BJ (cell line): ENCODE data around the gene TAS2R31. TPM values are rescaled to one million over a fixed set of nuclear protein-coding genes. Genes with fewer than 3 reads are reported as not detected.

Experiments used
- CTCF ChIA-PET: fragments of 350-600 bp; formaldehyde crosslinking; extraction: SDS; loops from one replicate; lab custom pipeline; 2021; ENCODE audit warnings: antibody characterized with exemption, inconsistent platforms; lab: Yijun Ruan, JAX
- POLR2A ChIA-PET: fragments of 300-600 bp; sonication (Branson Sonifier 250); formaldehyde crosslinking; extraction: SDS; loops from one replicate; lab custom pipeline; 2021; ENCODE audit warnings: antibody characterized with exemption; lab: Charles Lee
- DNase-seq: peaks from one replicate; pipeline ENCODE4 v3.0.0-alpha.2; 2011; ENCODE audit warnings: low read depth
- H3K27me3 ChIP-seq: 2 replicates; pipeline ENCODE4 v1.6.0; 2011; ENCODE audit warnings: low read length; ENCODE audit not compliant: control insufficient read depth, insufficient read depth
- H3K36me3 ChIP-seq: 2 replicates; pipeline ENCODE4 v1.5.1; 2011; ENCODE audit warnings: low read length; ENCODE audit not compliant: control insufficient read depth, insufficient read depth
- H3K4me3 ChIP-seq: 2 replicates; pipeline ENCODE4 v1.5.1; 2011; ENCODE audit warnings: low read depth, mild to moderate bottlenecking, control low read depth, low read length
- CTCF ChIP-seq: IDR thresholded peaks from 2 replicates; pipeline ENCODE4 v1.5.1; 2011; ENCODE audit warnings: low read depth, mild to moderate bottlenecking, control low read depth, inconsistent platforms, low read length, moderate library complexity; ENCODE audit not compliant: insufficient read depth
- polyA minus RNA-seq: library from RNA; depleted of rRNA, polyadenylated mRNA; stranded (reverse); fragments of >200 nt; gene quantifications from 2 replicates; pipeline ENCODE4 v1.2.3, GENCODE V29; 2011; rRNA and poly(A)+ RNA removed
- polyA plus RNA-seq: library from polyadenylated mRNA; depleted of rRNA; stranded (reverse); fragments of >200 nt; gene quantifications from 2 replicates; pipeline ENCODE4 v1.2.3, GENCODE V29; 2011; rRNA removed

Gene TAS2R31
- polyA plus RNA-seq (0.29 and 0.55 TPM in 2 replicates), polyA minus RNA-seq (3.5 and 5.9 TPM in 2 replicates)

- Histone ChIP-seq H3K36me3 (no peaks in the 10 kb centered on the region; the same call in 1 of the 2 replicates), H3K27me3 (no peaks in the 10 kb centered on the region), H3K4me3 (no peak within 1 kb of the TSS)
- no peak for DNase-seq
- no peak for TF ChIP-seq CTCF
- POLR2A ChIA-PET: no interaction called here
- CTCF ChIA-PET: no interaction called here
Measured at GRCh38 chr12:11031307-11031706, at the start of gene TAS2R31. Gene TAS2R31 (minus strand): TSS chr12:11031407. CDS start chr12:11031335, 72 bp downstream.

GRCh38 chr12:11078246-11078645 is 47.0 kb upstream of the TAS2R31 start:
- Histone ChIP-seq H3K4me3 (no peak overlapping the region), H3K27me3 (no peaks in the 10 kb centered on the region), H3K36me3 (no peaks in the 10 kb centered on the region)
- no peak for DNase-seq
- POLR2A ChIA-PET: no interaction called here
- TF ChIP-seq CTCF: no peak
- CTCF ChIA-PET: no interaction called here

GRCh38 chr12:11075642-11076041 is 44.4 kb upstream of the TAS2R31 start:
- Histone ChIP-seq H3K36me3 (no peaks in the 10 kb centered on the region), H3K27me3 (no peaks in the 10 kb centered on the region), H3K4me3 (no peak overlapping the region)
- POLR2A ChIA-PET: no interaction called here
- TF ChIP-seq CTCF: no peak
- DNase-seq: no peak
- CTCF ChIA-PET: no interaction called here

- no peak overlapping the region for H3K4me3 ChIP-seq
- ChIA-PET CTCF (interaction anchor here (0.5 kb wide), 1 partner anchor 1450 kb away, joined by 3 read pairs; no protein-coding TSS in a partner anchor), POLR2A (no interaction called here)
- DNase-seq: no peak
- H3K27me3 ChIP-seq: no peaks in the 10 kb centered on the region
- no peak for TF ChIP-seq CTCF
- no peaks in the 10 kb centered on the region for H3K36me3 ChIP-seq
Measured at GRCh38 chr12:11071414-11071813, 40.2 kb upstream of the TAS2R31 start.

GRCh38 chr12:11070999-11071398 is 39.8 kb upstream of the TAS2R31 start:
- TF ChIP-seq CTCF: no peak
- no peak for DNase-seq
- no peaks in the 10 kb centered on the region for H3K36me3 ChIP-seq
- CTCF ChIA-PET: interaction anchor here (0.5 kb wide), 1 partner anchor 1451 kb away, joined by 3 read pairs; no protein-coding TSS in a partner anchor
- H3K27me3 ChIP-seq: no peaks in the 10 kb centered on the region
- POLR2A ChIA-PET: no interaction called here
- no peak overlapping the region for H3K4me3 ChIP-seq
